ENCODE data around the gene ARG2. TPM values are rescaled to one million over a fixed set of nuclear protein-coding genes. Genes with fewer than 3 reads are reported as not detected.

Gene ARG2
- total RNA-seq, 1 experiment from 2014 or later = 8.6 TPM

GRCh38 chr14:67574156-67574555 is 45.6 kb upstream of the ARG2 start:
- ChIA-PET POLR2A (ENCODE audit: unreplicated experiment) (no interaction called here), CTCF (interaction anchor here (1.1 kb wide), 1 partner anchor 147 kb away, joined by 3 read pairs; no protein-coding TSS in a partner anchor)
- Histone ChIP-seq H3K4me1 (replicated peaks; ENCODE audit: insufficient read depth) (no peaks in the 10 kb centered on the region), H3F3A (ENCODE audit: insufficient read depth, low read depth) (no peaks in the 10 kb centered on the region), H2AFZ (no peak overlapping the region), H3K27me3 (ENCODE audit: insufficient read depth, low read depth) (no peaks in the 10 kb centered on the region), H3K27ac (no peak overlapping the region), H4K20me1 (ENCODE audit: insufficient read depth) (no peaks in the 10 kb centered on the region), H3K36me3 (ENCODE audit: low read depth) (no peaks in the 10 kb centered on the region), H3K79me2 (ENCODE audit: low read depth) (no peaks in the 10 kb centered on the region), H3K4me3 (no peak overlapping the region), H3K9me3 (ENCODE audit: insufficient read depth, low read depth) (no peaks in the 10 kb centered on the region), H3K9me2 (ENCODE audit: insufficient read depth) (no peaks in the 10 kb centered on the region), H3K4me2 (no peak overlapping the region)
- no TSS peak for BruUV-seq (replicated peaks)
- intact Hi-C loops (cut with micrococcal nuclease; ENCODE audit: unreplicated experiment) = loop anchor here (5.0 kb wide), 1 partner anchor 1172 kb away; no protein-coding TSS in a partner anchor
- no peak for DNase-seq
- TF ChIP-seq EZH2 (IDR thresholded peaks at IDR 0.05; ENCODE audit: low read depth) = no peak
- no peak for TF ChIP-seq CTCF (conservative IDR thresholded peaks at IDR 0.05)

GRCh38 chr14:67574806-67575205 is 44.9 kb upstream of the ARG2 start:
- Histone ChIP-seq H3K79me2 (ENCODE audit: low read depth) (no peaks in the 10 kb centered on the region), H3K4me3 (no peak overlapping the region), H3K9me3 (ENCODE audit: insufficient read depth, low read depth) (no peaks in the 10 kb centered on the region), H3K27ac (no peak overlapping the region), H3K4me1 (replicated peaks; ENCODE audit: insufficient read depth) (no peaks in the 10 kb centered on the region), H2AFZ (no peak overlapping the region), H3K9me2 (ENCODE audit: insufficient read depth) (no peaks in the 10 kb centered on the region), H3K27me3 (ENCODE audit: insufficient read depth, low read depth) (no peaks in the 10 kb centered on the region), H3F3A (ENCODE audit: insufficient read depth, low read depth) (no peaks in the 10 kb centered on the region), H3K4me2 (no peak overlapping the region), H3K36me3 (ENCODE audit: low read depth) (no peaks in the 10 kb centered on the region), H4K20me1 (ENCODE audit: insufficient read depth) (no peaks in the 10 kb centered on the region)
- intact Hi-C loops (cut with micrococcal nuclease; ENCODE audit: unreplicated experiment) = loop anchor here (5.0 kb wide), 1 partner anchor 1173 kb away; no protein-coding TSS in a partner anchor
- CTCF ChIA-PET = interaction anchor here (1.1 kb wide), 1 partner anchor 148 kb away, joined by 3 read pairs; no protein-coding TSS in a partner anchor
- POLR2A ChIA-PET (ENCODE audit: unreplicated experiment) = no interaction called here
- no TSS peak for BruUV-seq (replicated peaks)
- TF ChIP-seq CTCF (conservative IDR thresholded peaks at IDR 0.05) = no peak
- TF ChIP-seq EZH2 (IDR thresholded peaks at IDR 0.05; ENCODE audit: low read depth) = no peak
- no peak for DNase-seq

- ChIA-PET CTCF (no interaction called here), POLR2A (ENCODE audit: unreplicated experiment) (no interaction called here)
- no peak overlapping the region for H3K4me2 ChIP-seq
- intact Hi-C loops (cut with micrococcal nuclease; ENCODE audit: unreplicated experiment) = no loop called here
- H3K36me3 ChIP-seq (ENCODE audit: low read depth) = no peaks in the 10 kb centered on the region
- no peak overlapping the region for H3K27ac ChIP-seq
- TF ChIP-seq CTCF (conservative IDR thresholded peaks at IDR 0.05) (no peak), EZH2 (IDR thresholded peaks at IDR 0.05; ENCODE audit: low read depth) (no peak)
- H3K4me3 ChIP-seq = no peak overlapping the region
- BruUV-seq (replicated peaks) = no TSS peak
- no peaks in the 10 kb centered on the region for H3K9me2 ChIP-seq (ENCODE audit: insufficient read depth)
- H3K4me1 ChIP-seq (replicated peaks; ENCODE audit: insufficient read depth) = no peaks in the 10 kb centered on the region
- H4K20me1 ChIP-seq (ENCODE audit: insufficient read depth) = no peaks in the 10 kb centered on the region
- H3K9me3 ChIP-seq (ENCODE audit: insufficient read depth, low read depth) = no peaks in the 10 kb centered on the region
- H3K27me3 ChIP-seq (ENCODE audit: insufficient read depth, low read depth) = no peaks in the 10 kb centered on the region
- no peak for DNase-seq
- H3F3A ChIP-seq (ENCODE audit: insufficient read depth, low read depth) = no peaks in the 10 kb centered on the region
- H3K79me2 ChIP-seq (ENCODE audit: low read depth) = no peaks in the 10 kb centered on the region
- H2AFZ ChIP-seq = no peak overlapping the region
These were observed 44.0 kb upstream of the ARG2 start for GRCh38 chr14:67575684-67576083.
